A673 (cell line): Measurements from ENCODE around the gene REG3A.

Source experiments
- EZH2 ChIP-seq: fragments of 200-600 bp; sonication (generic); IDR thresholded peaks from 2 replicates; pipeline ENCODE4 v1.6.1; 2017; ENCODE audit warnings: borderline replicate concordance, low read depth, mild to moderate bottlenecking, mixed read lengths, antibody characterized with exemption, low read length; ENCODE audit not compliant: poor library complexity, severe bottlenecking
- TF ChIP-seq, protein P1 (sequence below): fragments of 300-800, 200-600 bp; sonication (generic); conservative IDR thresholded peaks from 2 replicates; pipeline ENCODE4 v1.5.1; 2017; ENCODE audit warnings: low read depth, mild to moderate bottlenecking, antibody characterized with exemption, low read length, moderate library complexity, mixed read lengths

DNA sequence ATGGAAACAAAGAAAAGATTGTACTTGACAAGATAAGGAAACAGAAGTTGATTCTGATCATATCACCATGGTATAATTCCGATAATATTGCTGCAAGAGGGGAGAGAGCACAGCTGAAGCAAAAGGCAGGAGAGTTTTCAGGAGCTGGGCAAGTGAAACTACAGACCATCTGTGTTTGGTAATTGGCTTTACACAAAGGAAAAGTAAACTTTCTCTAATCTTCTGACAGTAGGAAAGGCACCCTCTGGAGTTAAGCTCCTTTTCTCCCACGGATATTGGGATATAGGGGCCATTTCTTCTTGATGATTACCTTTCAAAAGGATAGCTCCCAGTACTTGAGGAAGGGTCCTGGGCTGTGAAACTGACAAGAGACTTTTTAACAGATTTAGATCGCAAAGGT lies 29.9 kb upstream of the REG3A start:
- TF ChIP-seq, protein P1, sequence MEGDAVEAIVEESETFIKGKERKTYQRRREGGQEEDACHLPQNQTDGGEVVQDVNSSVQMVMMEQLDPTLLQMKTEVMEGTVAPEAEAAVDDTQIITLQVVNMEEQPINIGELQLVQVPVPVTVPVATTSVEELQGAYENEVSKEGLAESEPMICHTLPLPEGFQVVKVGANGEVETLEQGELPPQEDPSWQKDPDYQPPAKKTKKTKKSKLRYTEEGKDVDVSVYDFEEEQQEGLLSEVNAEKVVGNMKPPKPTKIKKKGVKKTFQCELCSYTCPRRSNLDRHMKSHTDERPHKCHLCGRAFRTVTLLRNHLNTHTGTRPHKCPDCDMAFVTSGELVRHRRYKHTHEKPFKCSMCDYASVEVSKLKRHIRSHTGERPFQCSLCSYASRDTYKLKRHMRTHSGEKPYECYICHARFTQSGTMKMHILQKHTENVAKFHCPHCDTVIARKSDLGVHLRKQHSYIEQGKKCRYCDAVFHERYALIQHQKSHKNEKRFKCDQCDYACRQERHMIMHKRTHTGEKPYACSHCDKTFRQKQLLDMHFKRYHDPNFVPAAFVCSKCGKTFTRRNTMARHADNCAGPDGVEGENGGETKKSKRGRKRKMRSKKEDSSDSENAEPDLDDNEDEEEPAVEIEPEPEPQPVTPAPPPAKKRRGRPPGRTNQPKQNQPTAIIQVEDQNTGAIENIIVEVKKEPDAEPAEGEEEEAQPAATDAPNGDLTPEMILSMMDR, result no peak
- no peak for TF ChIP-seq EZH2
